Measurements from ENCODE around the gene ATRNL1.

The ATRNL1 gene

DNA sequence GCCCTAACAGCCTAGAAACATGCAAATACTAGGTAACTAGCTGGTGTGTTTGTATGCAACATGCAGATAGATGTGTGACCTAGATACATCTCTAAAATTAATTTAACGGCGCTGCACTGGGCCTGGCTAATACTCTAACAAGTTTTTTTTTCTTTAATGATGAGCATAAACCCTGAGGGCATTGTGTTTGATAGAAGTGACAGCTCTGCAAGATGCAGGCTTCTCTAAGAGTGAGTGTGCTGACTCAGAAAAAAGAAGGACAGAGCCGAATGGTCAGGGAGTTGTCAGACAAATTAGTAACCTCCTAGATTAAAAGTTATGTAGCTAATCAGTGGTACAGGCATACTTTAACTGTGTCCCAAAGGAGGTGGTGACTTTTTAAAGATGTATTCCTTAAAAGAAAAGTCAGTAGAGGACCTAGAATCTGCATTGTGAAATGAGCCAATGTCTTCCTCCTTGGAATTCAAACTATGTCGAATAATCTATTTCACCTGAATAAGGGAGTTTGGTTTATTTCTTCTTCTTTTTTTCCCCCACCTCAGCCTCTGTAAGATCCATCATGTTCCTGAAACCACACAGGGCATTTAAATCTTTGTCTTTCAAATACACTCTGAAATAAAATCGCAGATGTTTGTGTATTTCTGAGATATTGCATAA, 864.7 kb downstream of the ATRNL1 start:
- DNase-seq: no peak

DNA sequence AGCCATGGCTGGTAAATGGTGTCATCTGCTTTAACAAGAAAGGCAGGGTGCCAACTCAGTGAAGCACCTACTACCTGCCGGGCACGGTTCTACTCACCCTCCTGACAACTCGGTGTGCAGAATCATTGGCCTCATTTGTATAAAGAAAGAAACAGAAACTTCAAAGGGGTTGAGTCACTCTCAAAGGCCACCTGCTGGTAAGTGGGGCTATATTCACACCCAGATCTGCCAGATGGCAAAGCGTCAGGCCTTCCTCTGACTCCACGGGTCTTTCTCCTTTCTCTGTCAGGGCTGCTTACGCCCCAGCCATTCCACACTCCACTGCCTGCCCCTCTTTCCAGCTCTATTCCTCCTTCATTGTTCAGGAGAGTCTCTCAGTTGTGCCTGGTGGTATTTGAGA, 870.7 kb downstream of the ATRNL1 start:
- DNase-seq: no peak

DNA sequence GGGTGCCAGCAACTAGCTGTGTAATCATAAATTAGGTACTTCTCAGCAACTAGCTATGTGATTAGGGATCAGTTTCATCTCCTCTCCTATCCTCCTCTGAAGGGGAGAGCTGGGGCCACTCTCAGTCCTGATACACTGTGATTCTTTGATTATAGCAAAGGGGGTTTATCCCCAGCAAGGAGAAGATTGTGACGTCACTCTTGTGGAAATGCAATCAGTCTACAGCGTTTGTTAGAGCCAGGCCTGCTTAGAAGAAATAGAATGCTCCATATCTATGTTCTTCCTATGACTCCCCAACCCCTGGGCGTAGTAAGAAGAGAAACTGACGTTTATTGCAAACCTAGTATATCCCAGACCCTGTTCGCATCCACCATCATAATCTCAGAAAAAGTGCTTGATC, 871.7 kb downstream of the ATRNL1 start:
- DNase-seq: no peak

DNA sequence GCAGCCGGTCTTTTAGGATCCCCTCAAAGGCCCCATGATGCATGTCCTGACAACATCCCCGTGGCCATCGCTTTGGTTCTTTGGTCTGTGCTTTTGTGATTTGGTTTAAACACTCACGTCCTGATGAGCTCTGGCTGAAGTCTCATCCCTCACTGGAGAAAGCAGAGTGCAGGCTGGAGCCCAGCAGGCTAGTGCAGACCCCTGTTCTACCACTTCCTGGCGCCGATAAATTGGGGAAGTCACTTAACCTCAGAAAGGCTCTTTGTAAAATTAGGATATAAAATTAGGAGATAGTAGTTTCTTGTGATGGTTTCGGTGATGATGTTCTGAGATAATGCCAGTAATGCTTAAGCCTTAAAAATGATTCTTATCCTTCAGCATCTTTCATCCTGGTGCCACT, 872.2 kb downstream of the ATRNL1 start:
- DNase-seq: no peak

DNA sequence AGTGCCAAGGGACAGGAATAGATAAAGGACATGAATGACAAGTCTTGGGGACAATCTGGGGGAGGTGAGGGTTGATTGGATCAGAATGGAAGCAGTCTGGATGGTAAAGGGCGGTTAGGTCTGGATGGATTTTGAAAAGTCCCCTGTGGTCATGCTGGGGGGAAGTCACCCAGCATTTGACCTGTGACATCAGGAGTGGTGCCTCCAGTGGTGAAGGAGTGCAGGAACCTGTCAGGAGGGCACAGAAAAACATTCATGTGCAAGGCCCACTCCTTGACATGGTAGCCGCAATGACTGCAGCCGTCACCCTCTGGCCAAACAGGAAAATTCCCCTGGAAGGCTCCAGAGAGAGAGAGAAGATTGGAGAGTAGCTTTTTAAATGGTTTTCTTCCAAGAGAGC, 875.1 kb downstream of the ATRNL1 start:
- DNase-seq: no peak

DNA sequence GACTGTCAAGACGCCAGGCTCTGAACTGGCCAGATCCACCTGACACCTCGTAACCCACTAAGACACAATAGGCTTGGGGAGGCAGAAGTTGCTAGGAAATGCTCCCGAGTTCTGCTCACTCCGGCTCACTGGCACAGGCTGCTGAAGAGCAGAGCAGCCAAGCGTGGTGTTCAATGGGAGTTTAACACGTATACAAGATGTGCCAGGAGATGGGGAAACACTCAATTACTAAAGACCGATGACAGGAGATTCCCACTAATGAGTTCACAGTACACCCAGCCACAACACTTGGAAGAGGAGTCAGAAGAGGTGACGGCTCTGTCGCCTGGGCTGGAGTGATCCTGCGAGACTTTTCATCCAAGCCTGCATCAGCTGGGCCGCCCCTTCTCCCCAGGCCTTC, 876.4 kb downstream of the ATRNL1 start:
- no peak for DNase-seq

DNA sequence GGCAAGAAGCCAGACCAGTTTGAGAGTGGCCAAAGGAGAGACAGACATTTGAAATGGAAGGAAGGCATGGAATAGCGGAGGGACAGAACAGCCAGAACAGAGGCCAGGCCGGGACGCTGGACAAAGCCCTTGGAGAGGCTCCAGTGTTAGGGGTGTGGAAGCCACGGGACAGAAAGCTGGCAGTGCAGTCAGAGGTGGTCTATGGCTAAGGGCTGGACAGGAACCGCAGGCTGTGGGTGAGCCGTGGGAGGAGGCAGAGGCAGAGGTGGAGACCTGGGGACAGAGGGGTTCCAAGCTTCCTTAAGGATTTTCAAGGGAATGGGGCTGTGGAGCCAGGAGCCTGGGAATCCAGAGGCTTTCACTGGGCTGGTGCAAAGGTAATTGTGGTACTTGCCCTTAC, 878.8 kb downstream of the ATRNL1 start:
- no peak for DNase-seq

DNA sequence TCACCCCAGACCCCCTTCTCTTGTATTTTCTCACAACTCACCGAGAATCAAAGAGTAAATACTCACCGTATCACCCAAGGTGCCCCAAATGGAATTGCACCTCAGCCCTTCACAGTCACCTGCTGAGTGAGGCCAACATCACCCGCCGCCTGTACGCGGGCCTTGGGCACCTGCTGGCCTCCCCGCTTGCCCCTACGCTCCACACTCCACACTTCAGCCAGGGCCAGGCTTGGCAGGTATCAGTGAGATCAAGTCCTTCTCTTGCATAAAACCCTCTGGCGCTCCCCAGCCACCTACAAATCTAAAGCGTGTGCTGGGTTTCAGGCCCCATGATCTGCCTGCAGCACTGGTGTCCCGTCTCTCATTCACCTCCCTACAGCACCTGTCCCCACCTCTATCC, 879.3 kb downstream of the ATRNL1 start:
- no peak for DNase-seq

DNA sequence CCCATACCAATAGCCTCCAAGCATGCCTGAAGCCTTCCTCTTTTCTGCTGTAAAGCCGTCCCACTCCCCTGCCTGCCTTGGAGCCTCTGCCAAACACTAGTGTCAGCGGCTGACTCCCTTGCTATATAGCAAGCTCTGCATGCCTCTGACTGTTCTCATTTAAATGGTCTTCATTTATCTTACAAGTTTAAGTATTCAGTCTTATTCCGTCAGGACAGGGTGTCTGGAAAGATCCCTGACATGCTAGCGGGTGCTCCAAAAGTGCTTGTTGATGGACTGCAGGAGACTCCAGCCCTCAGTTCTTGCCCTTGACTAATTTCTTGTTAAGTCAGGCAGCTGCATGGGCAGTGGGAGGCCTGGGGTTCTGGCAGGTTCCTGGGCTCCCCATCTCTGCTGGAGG, 881.2 kb downstream of the ATRNL1 start:
- DNase-seq: no peak

DNA sequence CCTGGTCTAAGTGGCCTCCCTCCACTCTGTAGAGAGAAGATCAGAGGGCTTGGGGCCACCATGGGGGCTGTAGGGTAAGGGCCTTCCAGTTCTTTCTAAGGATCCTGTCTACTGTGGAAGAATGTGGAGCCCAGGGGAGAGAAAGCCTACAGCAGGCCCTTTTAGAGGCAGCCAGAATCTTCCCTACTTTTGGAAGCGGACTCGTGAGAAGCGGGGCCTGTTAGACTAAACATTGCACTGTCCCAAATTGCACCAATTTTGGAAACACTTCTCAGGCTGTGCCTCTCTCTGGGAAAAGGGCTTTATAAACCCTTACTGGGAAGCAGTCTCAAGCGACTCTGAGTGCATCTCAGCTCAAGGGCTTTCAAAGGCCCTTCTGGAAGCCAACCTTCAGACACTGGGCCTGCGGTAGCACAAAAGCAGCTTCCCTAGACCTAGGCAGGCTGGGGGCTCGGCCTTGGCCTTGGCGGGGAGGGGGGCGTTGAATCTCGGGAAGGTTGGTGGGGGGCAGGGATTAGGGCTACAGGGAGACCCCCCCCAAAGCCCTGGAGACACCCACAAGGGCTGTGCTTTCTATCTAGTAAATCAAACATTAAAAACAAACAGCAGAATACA, 881.8 kb downstream of the ATRNL1 start:
- no peak for DNase-seq

DNA sequence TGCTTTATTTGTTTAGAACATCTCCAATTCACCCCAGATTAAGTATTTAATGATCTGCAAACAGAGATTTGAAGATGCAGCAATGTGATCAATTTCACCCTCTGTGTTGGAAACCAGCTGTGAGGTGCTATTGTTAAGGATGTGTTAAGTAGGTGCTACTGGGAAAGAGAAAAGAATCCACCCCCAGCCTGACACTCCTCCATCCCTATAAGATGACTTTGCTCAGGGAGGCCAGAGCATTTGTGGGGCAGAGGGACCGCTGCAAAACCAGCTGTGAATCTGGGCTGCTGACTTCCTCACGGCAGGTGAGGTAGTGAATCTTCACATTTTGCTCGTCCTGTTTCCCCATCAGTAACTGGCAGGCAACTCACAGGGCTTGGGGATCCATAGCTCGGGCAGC, 882.3 kb downstream of the ATRNL1 start:
- no peak for DNase-seq

DNA sequence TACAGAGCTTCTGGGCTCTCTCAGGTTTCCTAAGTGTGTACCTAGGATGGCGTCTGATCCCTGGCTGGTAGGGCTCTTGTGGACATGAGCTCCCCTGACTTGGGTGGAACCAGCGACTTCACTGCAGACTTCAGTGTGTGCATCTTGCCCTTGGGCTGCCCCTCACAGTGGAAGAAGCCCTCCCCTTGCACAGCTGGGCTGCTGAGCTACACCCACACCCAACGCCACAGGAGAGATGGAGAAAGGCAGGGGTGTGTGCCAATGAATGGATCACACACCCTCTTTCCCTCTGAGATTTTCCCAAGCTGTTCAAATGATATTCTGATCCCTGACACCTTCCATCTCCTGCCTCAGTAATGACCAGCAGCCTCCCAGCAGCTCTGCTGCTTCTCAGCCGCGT, 883.2 kb downstream of the ATRNL1 start:
- DNase-seq: no peak

DNA sequence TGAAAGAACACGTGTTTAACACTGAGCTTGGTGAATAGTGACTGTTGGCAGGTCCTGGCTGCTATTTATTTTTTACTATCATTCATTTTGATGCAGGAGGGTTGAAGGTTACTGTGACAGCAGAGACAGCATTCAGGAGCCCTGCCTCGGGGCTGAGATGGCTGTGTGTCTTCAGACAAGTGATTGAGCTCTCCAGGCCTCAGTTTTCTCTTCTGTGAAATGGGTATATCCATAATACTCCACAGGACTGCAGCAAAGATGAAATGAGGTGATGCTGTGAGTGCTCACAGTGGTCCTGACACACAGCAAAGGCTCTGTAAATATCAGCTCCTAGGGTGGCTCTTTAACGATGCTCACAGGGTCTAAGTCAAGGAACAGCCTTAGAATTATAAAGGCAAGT, 884.7 kb downstream of the ATRNL1 start:
- DNase-seq: no peak

DNA sequence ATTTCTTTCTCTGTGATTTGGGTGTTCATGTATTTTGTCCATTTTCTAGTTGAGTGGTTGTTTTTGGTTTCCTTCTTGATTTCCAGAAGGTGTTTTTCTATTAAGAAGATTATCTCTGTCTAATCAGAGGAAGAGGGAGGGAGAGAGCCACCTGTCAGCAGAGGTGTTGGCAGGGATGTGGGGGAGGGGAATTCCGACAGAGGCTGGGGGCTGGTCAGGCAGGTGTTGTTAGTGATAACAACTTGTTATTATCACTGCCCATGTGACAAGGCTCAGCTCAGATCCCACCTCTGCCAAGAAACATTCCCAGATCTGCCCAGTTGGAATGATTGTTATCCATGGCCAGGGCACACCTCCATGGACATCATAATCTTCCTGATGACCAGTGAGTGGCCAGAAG, 886.4 kb downstream of the ATRNL1 start:
- DNase-seq: no peak

DNA sequence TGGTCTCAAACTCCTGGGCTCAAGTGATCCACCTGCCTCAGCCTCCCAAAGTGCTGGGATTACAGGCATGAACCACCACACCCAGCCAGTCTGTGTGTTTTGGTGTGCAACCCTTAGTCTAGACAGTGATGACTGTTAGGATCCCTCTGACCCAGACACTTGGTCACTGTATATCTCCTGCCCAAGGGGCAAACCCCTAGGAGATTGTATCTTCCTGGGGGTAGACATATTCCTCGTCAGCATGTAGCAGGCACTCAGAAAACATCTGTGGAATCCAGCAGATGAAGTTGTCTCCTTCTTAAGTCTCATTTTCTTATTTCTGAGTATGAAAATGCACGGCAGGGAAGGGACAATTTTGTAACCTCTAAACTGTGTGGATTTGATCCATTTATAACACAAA, 887.3 kb downstream of the ATRNL1 start:
- DNase-seq: no peak

DNA sequence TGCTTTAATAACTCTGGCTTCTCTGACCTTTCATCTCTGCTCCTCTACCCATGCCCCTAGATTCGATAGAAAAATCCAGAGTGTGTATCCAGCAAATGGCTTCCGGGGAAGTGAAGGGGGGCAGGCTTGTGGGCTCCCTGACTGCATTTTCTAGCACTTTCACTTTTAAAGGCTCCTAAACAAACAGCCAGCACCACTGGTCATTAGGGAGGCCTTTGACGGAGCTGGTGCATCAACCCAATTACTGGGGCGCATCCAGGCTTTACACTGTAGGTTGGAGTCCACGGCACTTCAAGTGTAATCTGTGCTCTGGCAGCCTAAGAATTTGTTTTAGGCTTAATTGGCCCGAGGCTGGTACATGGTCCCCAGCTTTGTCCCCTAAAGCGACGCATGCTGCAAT, 887.9 kb downstream of the ATRNL1 start:
- no peak for DNase-seq

DNA sequence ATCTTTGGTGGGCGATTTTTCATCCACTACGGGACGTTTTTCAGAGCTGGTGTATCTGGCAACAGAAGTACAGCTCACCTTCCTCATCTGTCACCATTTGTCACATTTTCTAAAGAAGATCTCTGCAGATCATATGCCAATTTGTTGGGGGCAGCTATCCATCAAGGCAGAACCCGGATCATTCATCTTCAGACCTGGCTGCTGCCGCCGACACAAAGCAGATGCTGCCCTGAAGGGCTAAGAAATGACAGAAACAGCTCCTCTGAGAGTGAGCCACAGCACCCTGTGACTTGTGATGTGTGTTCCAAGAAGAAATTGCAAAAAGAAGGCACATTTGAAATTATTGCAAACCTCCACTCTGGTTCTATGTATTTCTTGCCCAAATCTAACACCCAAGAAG, 888.9 kb downstream of the ATRNL1 start:
- DNase-seq: no peak

DNA sequence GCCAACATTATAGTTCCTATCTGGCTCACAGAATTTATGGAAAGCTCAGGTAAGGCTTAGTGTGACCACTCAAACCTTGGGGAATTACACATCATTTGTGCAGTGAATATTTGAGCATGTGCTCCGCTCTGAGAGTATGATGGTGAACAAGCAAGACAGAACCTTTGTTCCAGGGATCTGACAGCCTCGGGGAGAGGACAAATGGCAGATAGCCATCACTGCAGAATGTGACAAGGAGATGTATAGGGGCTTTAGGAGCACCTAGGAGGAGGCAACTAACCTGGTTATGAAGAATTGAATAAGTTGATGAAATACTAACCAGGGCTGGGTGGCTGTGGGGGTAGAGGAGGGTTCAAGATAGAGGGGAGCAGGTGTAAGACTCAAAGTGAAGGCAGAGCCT, 889.4 kb downstream of the ATRNL1 start:
- no peak for DNase-seq

DNA sequence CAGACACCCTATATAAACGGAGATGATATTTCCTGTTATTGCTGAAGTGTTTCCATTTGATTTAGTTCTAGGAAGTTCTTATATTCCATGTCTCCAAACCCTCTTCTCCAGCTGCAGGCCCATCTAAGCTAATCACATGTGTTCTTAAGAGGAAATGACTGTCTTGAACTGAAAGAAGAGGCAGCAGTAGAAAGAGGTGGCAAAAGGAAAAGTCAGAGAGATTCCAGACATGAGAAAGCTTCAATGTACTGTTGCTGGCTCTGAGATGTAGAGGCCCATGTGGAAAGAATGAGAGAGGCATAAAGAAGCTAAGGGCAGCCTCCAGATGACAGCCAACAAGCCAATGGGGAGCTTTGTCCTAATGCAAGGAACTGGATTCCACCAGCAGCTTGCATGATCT, 892.6 kb downstream of the ATRNL1 start:
- DNase-seq: no peak

DNA sequence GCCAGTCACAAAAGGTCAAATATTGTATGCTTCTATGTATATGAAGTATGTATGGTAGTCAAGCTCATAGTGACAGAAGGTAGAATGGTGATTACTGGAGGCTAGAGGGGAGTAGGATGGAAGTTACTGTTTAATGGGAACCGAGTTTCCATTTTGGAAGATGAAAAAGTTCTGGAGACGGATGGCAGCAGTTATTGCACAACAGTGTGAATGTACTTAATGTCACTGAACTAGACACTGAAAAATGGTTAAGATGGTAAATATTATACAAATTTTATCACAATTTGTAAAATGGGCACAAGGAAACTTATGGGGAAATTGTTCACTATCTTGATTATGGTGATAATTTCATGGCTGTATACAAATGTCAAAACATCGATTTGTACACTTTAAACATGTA, 895.2 kb downstream of the ATRNL1 start:
- DNase-seq: no peak

DNA sequence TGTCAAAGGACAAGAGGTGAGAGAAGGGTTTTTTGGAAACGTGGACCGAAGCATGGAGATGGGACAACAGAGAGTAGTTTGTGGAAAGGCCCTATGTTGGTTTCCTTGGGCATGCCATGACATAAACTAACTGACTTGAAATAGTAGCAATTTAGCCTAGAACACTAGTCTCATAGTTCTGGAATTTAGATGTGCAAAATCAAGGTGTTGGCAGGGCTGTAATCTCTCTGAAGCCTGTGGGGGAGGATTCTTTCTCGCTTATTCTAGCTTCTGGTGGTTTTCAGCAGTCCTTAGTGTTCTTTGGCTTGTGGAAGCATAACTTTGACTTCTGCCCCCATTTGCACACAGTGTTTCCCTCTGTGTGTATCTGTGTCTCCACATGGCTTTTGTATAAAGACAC, 896.5 kb downstream of the ATRNL1 start:
- DNase-seq: no peak

DNA sequence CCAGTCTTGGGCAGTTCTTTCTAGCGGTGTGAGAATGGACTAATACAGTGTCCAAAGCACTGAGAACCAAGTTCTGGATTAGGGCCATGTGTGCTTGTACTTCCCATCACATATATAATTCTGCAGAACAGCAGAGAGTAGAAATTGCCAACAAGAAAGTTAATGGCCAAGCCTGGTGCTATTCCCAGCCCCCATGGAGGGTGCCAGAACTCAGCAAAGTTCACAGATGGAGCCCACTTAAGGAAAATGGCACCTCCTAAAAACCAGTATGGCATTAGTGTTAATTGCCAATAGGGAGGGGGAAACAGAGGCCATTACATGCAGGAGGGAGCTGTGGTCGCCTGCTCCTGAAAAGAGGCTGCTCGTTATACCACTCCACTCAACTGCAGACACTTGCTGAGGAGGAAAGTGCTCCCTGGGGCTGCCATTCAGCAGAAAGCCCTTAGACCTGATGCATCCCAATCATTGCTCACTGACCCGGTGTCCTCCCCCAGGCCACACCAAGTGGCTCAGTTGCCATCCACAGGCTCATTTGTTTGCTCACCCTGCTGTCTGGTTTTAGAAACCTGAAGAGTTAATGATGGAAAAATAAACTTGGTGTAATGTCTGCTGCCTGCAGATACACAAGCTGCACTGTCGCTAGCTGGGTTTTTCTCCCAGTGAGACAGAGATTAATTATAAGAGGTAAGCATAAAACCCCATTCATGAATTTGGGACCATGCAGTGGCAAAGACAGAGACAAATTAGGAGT, 899.2 kb downstream of the ATRNL1 start:
- no peak for DNase-seq

DNA sequence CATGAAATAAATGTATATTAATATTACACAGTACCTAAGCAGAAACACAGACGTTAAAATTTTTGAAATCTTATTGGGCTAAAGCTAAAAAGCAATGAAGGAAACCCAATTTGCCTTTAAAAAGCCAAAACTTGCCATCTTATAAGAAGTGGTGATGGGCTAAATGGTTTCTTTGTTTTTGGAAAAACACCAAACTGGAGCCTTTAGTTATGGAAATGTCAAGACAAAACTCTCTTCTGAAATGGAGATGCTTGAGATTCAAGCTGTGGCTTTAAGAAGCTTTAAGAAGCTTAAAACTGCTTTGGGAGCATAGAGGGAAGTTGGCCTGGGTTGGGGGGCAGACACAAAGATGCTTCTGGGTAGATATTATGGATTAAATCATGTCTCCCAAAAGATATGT, 902.9 kb downstream of the ATRNL1 start:
- DNase-seq: no peak

DNA sequence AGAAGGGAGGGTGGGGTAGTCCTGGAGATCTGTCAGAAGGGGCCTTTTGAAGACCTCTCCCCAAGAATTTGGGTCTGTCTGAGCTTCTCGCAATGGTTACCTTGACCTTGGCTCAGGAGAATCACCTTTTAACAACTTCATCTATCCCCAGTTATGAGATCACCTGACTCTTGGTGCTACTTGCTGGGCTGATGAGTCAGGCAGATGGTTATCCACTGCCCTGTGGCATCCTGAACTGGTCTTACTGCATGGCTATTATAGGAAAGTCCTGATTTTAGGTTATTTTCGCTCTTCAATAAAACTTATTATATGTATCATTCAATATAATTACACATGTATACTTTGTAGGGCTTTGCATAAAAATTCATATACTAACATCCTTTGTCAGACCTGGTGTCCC, 905.1 kb downstream of the ATRNL1 start:
- no peak for DNase-seq
